Measurements from ENCODE around the gene LIPI.

DNA sequence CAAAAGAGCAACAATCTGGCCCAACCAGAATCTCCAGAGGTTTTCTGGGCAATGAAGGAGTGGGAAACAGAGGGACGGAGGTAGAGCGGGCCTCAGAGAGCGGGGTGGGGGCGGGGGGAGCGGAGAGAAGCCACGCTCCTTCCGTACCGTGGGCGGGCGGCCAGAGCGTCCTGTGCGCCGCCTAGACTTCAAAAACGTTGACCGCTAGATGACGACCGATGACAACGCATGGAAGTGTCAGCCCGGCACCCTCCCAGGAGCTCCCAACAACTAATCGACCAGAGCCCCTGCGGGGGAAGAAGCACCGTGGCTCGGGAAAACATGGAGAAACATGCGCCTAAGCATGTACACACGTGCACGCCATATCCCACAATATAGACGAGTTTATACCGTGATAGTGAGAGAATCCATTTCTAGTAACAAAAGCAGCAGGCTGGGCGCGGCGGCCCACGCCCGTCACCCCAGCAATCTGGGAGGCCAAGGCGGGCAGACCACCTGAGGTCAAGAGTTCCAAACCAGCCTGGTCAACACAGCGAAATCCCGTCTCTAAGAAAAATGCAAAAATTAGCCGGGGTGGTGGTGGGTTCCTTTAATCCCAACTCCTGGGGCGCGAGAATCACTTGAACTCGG, 131.9 kb downstream of the LIPI start:
- TF ChIP-seq, protein P1, sequence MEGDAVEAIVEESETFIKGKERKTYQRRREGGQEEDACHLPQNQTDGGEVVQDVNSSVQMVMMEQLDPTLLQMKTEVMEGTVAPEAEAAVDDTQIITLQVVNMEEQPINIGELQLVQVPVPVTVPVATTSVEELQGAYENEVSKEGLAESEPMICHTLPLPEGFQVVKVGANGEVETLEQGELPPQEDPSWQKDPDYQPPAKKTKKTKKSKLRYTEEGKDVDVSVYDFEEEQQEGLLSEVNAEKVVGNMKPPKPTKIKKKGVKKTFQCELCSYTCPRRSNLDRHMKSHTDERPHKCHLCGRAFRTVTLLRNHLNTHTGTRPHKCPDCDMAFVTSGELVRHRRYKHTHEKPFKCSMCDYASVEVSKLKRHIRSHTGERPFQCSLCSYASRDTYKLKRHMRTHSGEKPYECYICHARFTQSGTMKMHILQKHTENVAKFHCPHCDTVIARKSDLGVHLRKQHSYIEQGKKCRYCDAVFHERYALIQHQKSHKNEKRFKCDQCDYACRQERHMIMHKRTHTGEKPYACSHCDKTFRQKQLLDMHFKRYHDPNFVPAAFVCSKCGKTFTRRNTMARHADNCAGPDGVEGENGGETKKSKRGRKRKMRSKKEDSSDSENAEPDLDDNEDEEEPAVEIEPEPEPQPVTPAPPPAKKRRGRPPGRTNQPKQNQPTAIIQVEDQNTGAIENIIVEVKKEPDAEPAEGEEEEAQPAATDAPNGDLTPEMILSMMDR (IDR thresholded peaks at IDR 0.05) = no peak
- no peak for TF ChIP-seq POLR2A (IDR thresholded peaks at IDR 0.05)

All from body of pancreas (tissue), 4 donors.